HepG2 (cell line): Measurements from ENCODE around the gene IGF2. TPM values are rescaled to one million over a fixed set of nuclear protein-coding genes. Genes with fewer than 3 reads are reported as not detected.

Experiments used
- CCDC6 ChIP-seq: sonication (generic); formaldehyde crosslinking; IDR thresholded peaks from 2 replicates; pipeline ENCODE4 v1.8.1; 2022; ENCODE audit warnings: mild to moderate bottlenecking, missing genetic modification reagents, moderate library complexity
- EEA1 ChIP-seq: sonication (generic); formaldehyde crosslinking; IDR thresholded peaks from 2 replicates; pipeline ENCODE4 v1.5.1; 2020; ENCODE audit warnings: mild to moderate bottlenecking, missing genetic modification reagents, borderline replicate concordance
- KLF11 ChIP-seq: IDR thresholded peaks from 2 replicates; pipeline ENCODE4 v1.6.1; 2016; ENCODE audit warnings: missing compliant biosample characterization
- MIER3 ChIP-seq: IDR thresholded peaks from 2 replicates; pipeline ENCODE4 v1.6.1; 2016; ENCODE audit warnings: missing compliant biosample characterization, borderline replicate concordance
- SIX1 ChIP-seq: sonication (generic); formaldehyde crosslinking; IDR thresholded peaks from 2 replicates; pipeline ENCODE4 v1.4.0; 2020; ENCODE audit warnings: missing genetic modification reagents, borderline replicate concordance
- SRY ChIP-seq: sonication (generic); formaldehyde crosslinking; IDR thresholded peaks from 2 replicates; pipeline ENCODE4 v1.8.0; 2022; ENCODE audit warnings: mild to moderate bottlenecking, missing genetic modification reagents
- TCF12 ChIP-seq, 2 experiments: fragments of 450-650 bp in 1 of 2; sonication (generic) in 1 of 2; formaldehyde crosslinking in 1 of 2; IDR thresholded peaks; 2 replicates each; pipeline versions ENCODE4 v1.6.1 to v1.8.0; 2017 to 2022; ENCODE audit warnings: antibody characterized with exemption in 1 of 2, mild to moderate bottlenecking in 1 of 2, missing genetic modification reagents in 1 of 2, moderate library complexity in 1 of 2
- ZFP82 ChIP-seq: sonication (generic); formaldehyde crosslinking; IDR thresholded peaks from 2 replicates; pipeline ENCODE4 v1.5.1; 2020; ENCODE audit warnings: mild to moderate bottlenecking, missing genetic modification reagents, borderline replicate concordance
- ZFX ChIP-seq: sonication (generic); formaldehyde crosslinking; IDR thresholded peaks from 2 replicates; pipeline ENCODE4 v1.4.0; 2020; ENCODE audit warnings: mild to moderate bottlenecking, low read depth, missing genetic modification reagents, moderate library complexity
- ZMAT3 ChIP-seq: sonication (generic); formaldehyde crosslinking; conservative IDR thresholded peaks from 2 replicates; pipeline ENCODE4 v1.7.0; 2021; ENCODE audit warnings: missing genetic modification reagents
- ZNF354B ChIP-seq: sonication (generic); formaldehyde crosslinking; IDR thresholded peaks from 2 replicates; pipeline ENCODE4 v1.8.0; 2022; ENCODE audit warnings: mild to moderate bottlenecking, missing genetic modification reagents
- ZNF446 ChIP-seq: sonication (generic); formaldehyde crosslinking; IDR thresholded peaks from 2 replicates; pipeline ENCODE4 v1.5.0; 2020; ENCODE audit warnings: mild to moderate bottlenecking, missing genetic modification reagents
- ZNF749 ChIP-seq: sonication (generic); formaldehyde crosslinking; IDR thresholded peaks from 2 replicates; pipeline ENCODE4 v1.8.0; 2022; ENCODE audit warnings: mild to moderate bottlenecking, missing genetic modification reagents, moderate library complexity, borderline replicate concordance
- ZNF772 ChIP-seq: sonication (generic); formaldehyde crosslinking; IDR thresholded peaks from 2 replicates; pipeline ENCODE4 v1.5.0; 2020; ENCODE audit warnings: mild to moderate bottlenecking, missing genetic modification reagents
- polyA plus RNA-seq, 8 experiments: library from polyadenylated mRNA; depleted of rRNA in 3 of 8; stranded (reverse) in 7 of 8; unstranded in 1 of 8; fragments of >200 nt; fragmentation: Illumina TruSeq in 4 of 8; extraction: Trizol in 4 of 8; gene quantifications; 2 replicates each; pipeline versions ENCODE4 v1.2.1 to v1.2.3, GENCODE V29; 2011 to 2016; ENCODE audit warnings: low read depth in 4 of 8, missing spikeins in 1 of 8, mixed read lengths in 1 of 8; ENCODE audit not compliant: insufficient read depth in 1 of 8
- total RNA-seq, 5 experiments: library from RNA; depleted of rRNA; stranded (reverse); fragments of >200 nt; fragmentation: Illumina TruSeq; extraction: Trizol; gene quantifications; 2 replicates each; pipeline ENCODE4 v1.2.3, GENCODE V29; 2016; ENCODE audit warnings: low read depth in 1 of 5
- TF ChIP-seq, protein P1 (sequence below), 2 experiments: sonication (generic) in 1 of 2; formaldehyde crosslinking in 1 of 2; IDR thresholded peaks; 2 replicates each; pipeline versions ENCODE4 v1.4.0 to v1.6.1; 2018 to 2020; ENCODE audit warnings: missing genetic modification reagents in 2 of 2, borderline replicate concordance in 1 of 2, low read depth in 1 of 2, mild to moderate bottlenecking in 1 of 2, missing biosample characterization in 1 of 2
- TF ChIP-seq, protein P2 (sequence below): sonication (generic); formaldehyde crosslinking; IDR thresholded peaks from 2 replicates; pipeline ENCODE4 v1.5.1; 2020; ENCODE audit warnings: missing genetic modification reagents, mild to moderate bottlenecking, borderline replicate concordance
- TF ChIP-seq, protein P3 (sequence below): sonication (generic); formaldehyde crosslinking; IDR thresholded peaks from 2 replicates; pipeline ENCODE4 v1.5.0; 2020; ENCODE audit warnings: mild to moderate bottlenecking, missing genetic modification reagents, moderate library complexity
- TF ChIP-seq, protein P4 (sequence below): sonication (generic); formaldehyde crosslinking; IDR thresholded peaks from 2 replicates; pipeline ENCODE4 v1.5.0; 2020; ENCODE audit warnings: missing genetic modification reagents
- TF ChIP-seq, protein P5 (sequence below): IDR thresholded peaks from 2 replicates; pipeline ENCODE4 v1.6.1; 2016; ENCODE audit warnings: missing compliant biosample characterization, missing genetic modification reagents, borderline replicate concordance
- TF ChIP-seq, protein P6 (sequence below): sonication (generic); formaldehyde crosslinking; IDR thresholded peaks from 2 replicates; pipeline ENCODE4 v1.5.0; 2020; ENCODE audit warnings: missing genetic modification reagents, mild to moderate bottlenecking, borderline replicate concordance

Gene IGF2
- total and polyA plus RNA-seq, 2 of the 13 experiments (the other 11 are each of a cell fraction or from before 2014, with no cell fraction given), result 79.1 to 254 TPM

DNA sequence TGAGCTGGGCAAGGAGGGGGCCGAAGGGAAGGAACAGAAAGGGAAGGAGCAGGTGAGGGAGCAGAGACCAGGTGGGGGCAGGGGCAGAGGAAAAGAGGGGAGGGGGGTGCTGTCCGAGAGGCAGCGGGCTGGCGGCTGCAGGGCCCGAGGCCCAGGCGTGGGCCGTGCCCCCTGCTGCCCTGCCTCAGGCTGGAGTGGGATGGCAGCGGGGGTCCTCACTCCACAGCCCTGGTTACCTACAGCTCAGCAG lies 2.3 kb downstream of the IGF2 start (continued):
- TF ChIP-seq, protein P1, sequence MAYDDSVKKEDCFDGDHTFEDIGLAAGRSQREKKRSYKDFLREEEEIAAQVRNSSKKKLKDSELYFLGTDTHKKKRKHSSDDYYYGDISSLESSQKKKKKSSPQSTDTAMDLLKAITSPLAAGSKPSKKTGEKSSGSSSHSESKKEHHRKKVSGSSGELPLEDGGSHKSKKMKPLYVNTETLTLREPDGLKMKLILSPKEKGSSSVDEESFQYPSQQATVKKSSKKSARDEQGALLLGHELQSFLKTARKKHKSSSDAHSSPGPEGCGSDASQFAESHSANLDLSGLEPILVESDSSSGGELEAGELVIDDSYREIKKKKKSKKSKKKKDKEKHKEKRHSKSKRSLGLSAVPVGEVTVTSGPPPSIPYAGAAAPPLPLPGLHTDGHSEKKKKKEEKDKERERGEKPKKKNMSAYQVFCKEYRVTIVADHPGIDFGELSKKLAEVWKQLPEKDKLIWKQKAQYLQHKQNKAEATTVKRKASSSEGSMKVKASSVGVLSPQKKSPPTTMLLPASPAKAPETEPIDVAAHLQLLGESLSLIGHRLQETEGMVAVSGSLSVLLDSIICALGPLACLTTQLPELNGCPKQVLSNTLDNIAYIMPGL (CRISPR knock-in tag; IDR thresholded peaks at IDR 0.05; ENCODE audit: borderline replicate concordance in 1 of 2, low read depth in 1 of 2), result no peak
- TF ChIP-seq, protein P2, sequence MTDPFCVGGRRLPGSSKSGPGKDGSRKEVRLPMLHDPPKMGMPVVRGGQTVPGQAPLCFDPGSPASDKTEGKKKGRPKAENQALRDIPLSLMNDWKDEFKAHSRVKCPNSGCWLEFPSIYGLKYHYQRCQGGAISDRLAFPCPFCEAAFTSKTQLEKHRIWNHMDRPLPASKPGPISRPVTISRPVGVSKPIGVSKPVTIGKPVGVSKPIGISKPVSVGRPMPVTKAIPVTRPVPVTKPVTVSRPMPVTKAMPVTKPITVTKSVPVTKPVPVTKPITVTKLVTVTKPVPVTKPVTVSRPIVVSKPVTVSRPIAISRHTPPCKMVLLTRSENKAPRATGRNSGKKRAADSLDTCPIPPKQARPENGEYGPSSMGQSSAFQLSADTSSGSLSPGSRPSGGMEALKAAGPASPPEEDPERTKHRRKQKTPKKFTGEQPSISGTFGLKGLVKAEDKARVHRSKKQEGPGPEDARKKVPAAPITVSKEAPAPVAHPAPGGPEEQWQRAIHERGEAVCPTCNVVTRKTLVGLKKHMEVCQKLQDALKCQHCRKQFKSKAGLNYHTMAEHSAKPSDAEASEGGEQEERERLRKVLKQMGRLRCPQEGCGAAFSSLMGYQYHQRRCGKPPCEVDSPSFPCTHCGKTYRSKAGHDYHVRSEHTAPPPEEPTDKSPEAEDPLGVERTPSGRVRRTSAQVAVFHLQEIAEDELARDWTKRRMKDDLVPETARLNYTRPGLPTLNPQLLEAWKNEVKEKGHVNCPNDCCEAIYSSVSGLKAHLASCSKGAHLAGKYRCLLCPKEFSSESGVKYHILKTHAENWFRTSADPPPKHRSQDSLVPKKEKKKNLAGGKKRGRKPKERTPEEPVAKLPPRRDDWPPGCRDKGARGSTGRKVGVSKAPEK (CRISPR knock-in tag), result 0 out of 2 replicates have a peak, but pooled peaks have one; percentile 16
- TF ChIP-seq, protein P3, sequence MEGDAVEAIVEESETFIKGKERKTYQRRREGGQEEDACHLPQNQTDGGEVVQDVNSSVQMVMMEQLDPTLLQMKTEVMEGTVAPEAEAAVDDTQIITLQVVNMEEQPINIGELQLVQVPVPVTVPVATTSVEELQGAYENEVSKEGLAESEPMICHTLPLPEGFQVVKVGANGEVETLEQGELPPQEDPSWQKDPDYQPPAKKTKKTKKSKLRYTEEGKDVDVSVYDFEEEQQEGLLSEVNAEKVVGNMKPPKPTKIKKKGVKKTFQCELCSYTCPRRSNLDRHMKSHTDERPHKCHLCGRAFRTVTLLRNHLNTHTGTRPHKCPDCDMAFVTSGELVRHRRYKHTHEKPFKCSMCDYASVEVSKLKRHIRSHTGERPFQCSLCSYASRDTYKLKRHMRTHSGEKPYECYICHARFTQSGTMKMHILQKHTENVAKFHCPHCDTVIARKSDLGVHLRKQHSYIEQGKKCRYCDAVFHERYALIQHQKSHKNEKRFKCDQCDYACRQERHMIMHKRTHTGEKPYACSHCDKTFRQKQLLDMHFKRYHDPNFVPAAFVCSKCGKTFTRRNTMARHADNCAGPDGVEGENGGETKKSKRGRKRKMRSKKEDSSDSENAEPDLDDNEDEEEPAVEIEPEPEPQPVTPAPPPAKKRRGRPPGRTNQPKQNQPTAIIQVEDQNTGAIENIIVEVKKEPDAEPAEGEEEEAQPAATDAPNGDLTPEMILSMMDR (CRISPR knock-in tag), result 0 out of 2 replicates have a peak, but pooled peaks have one; percentile 2
- TF ChIP-seq ZNF749 (CRISPR knock-in tag), result peak; percentile 89; the same call in 1 of the 2 replicates
- TF ChIP-seq, protein P4, sequence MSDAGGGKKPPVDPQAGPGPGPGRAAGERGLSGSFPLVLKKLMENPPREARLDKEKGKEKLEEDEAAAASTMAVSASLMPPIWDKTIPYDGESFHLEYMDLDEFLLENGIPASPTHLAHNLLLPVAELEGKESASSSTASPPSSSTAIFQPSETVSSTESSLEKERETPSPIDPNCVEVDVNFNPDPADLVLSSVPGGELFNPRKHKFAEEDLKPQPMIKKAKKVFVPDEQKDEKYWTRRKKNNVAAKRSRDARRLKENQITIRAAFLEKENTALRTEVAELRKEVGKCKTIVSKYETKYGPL, result no peak
- no peak for TF ChIP-seq TCF12 (IDR thresholded peaks at IDR 0.05)
- no peak for TF ChIP-seq TCF12 (CRISPR knock-in tag; IDR thresholded peaks at IDR 0.05)
- TF ChIP-seq ZMAT3 (CRISPR knock-in tag), result no peak
- no peak for TF ChIP-seq SIX1 (CRISPR knock-in tag)
- TF ChIP-seq, protein P5, sequence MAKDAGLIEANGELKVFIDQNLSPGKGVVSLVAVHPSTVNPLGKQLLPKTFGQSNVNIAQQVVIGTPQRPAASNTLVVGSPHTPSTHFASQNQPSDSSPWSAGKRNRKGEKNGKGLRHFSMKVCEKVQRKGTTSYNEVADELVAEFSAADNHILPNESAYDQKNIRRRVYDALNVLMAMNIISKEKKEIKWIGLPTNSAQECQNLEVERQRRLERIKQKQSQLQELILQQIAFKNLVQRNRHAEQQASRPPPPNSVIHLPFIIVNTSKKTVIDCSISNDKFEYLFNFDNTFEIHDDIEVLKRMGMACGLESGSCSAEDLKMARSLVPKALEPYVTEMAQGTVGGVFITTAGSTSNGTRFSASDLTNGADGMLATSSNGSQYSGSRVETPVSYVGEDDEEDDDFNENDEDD (CRISPR knock-in tag), result no peak
- TF ChIP-seq CCDC6 (CRISPR knock-in tag), result peak; percentile 21; the same call in 1 of the 2 replicates
- TF ChIP-seq ZNF446 (CRISPR knock-in tag), result 0 out of 2 replicates have a peak, but pooled peaks have one; percentile 17
- TF ChIP-seq MIER3 (CRISPR knock-in tag), result no peak
- TF ChIP-seq SRY (CRISPR knock-in tag), result no peak
- no peak for TF ChIP-seq ZFP82 (CRISPR knock-in tag)
- no peak for TF ChIP-seq EEA1 (CRISPR knock-in tag)
- TF ChIP-seq, protein P6, sequence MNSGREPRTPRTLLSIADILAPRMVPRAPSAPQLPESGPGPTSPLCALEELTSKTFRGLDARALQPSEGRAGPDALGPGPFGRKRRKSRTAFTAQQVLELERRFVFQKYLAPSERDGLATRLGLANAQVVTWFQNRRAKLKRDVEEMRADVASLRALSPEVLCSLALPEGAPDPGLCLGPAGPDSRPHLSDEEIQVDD (CRISPR knock-in tag), result no peak
- no peak for TF ChIP-seq ZFX
- no peak for TF ChIP-seq ZNF772
- no peak for TF ChIP-seq ZNF354B (CRISPR knock-in tag)
- TF ChIP-seq KLF11 (CRISPR knock-in tag), result no peak
